T-helper 17 cell (primary cell): ENCODE measurements around the gene SIGLEC6. TPM values are rescaled to one million over a fixed set of nuclear protein-coding genes. Genes with fewer than 3 reads are reported as not detected.

Experiments
- ATAC-seq: fragments of 150-1000 bp; cut with Tn5 transposase; 2 replicates; pipeline ENCODE4 v1.10.0; 2021; ENCODE audit warnings: mild to moderate bottlenecking, moderate library complexity
- DNase-seq, 3 donors: peaks; one replicate each; pipeline versions ENCODE4 v3.0.0 to v3.0.0-alpha.2; 2020 to 2021
- H3K9me3 ChIP-seq: one replicate; pipeline ENCODE4 v1.7.0; 2013; ENCODE audit warnings: low read length, mild to moderate bottlenecking; ENCODE audit not compliant: control insufficient read depth, poor library complexity, severe bottlenecking
- H3K27ac Mint-ChIP-seq: one replicate; pipeline ENCODE4 v1.8.0; 2022; ENCODE audit warnings: mild to moderate bottlenecking, moderate library complexity, mixed read lengths
- H3K27me3 Mint-ChIP-seq: one replicate; pipeline ENCODE4 v1.8.0; 2022; ENCODE audit warnings: mixed read lengths
- H3K36me3 Mint-ChIP-seq: one replicate; pipeline ENCODE4 v1.8.0; 2022; ENCODE audit warnings: low read depth, mixed read lengths
- H3K4me1 Mint-ChIP-seq: one replicate; pipeline ENCODE4 v1.8.0; 2022; ENCODE audit warnings: mild to moderate bottlenecking, mixed read lengths
- H3K4me3 Mint-ChIP-seq: one replicate; pipeline ENCODE4 v1.8.0; 2022; ENCODE audit warnings: mild to moderate bottlenecking, moderate library complexity, mixed read lengths
- total RNA-seq, 4 donors: library from RNA in 2 of 4; stranded (reverse) in 2 of 4; gene quantifications; one replicate each; pipeline ENCODE4 v1.2.3 and lab custom pipeline; 2022 to 2026

SIGLEC6 gene
- total RNA-seq, 2 donors from 2014 or later: 0.80 TPM; not detected in 1

GRCh38 chr19:51559240-51559639 is 27.8 kb upstream of the SIGLEC6 start:
- Mint-ChIP-seq H3K4me1 (no peaks in the 10 kb centered on the region), H3K4me3 (no peak overlapping the region), H3K36me3 (peaks cover 4% of the 10 kb centered on the region), H3K27me3 (peaks cover 60% of the 10 kb centered on the region), H3K27ac (no peak overlapping the region)
- ATAC-seq (no peak), DNase-seq (no peak)
- H3K9me3 ChIP-seq: peaks cover 4% of the 10 kb centered on the region

GRCh38 chr19:51552996-51553725 is 21.7 kb upstream of the SIGLEC6 start:
- no peak for ATAC-seq
- Mint-ChIP-seq H3K4me3 (no peak overlapping the region), H3K4me1 (peaks cover 5% of the 10 kb centered on the region), H3K27me3 (peaks cover 42% of the 10 kb centered on the region), H3K27ac (no peak overlapping the region), H3K36me3 (peaks cover 3% of the 10 kb centered on the region)
- H3K9me3 ChIP-seq: no peaks in the 10 kb centered on the region
- peak in 1 of 3 donors; percentile 24 for DNase-seq

GRCh38 chr19:51552608-51552995 is 21.1 kb upstream of the SIGLEC6 start:
- peaks cover 6% of the 10 kb centered on the region for H3K4me1 Mint-ChIP-seq
- ATAC-seq: no peak
- DNase-seq: no peak
- H3K27ac Mint-ChIP-seq: no peak overlapping the region
- H3K9me3 ChIP-seq: no peaks in the 10 kb centered on the region
- H3K27me3 Mint-ChIP-seq: peaks cover 47% of the 10 kb centered on the region
- H3K4me3 Mint-ChIP-seq: no peak overlapping the region
- H3K36me3 Mint-ChIP-seq: peaks cover 3% of the 10 kb centered on the region

- no peak for ATAC-seq
- no peak for DNase-seq
- Mint-ChIP-seq H3K27me3 (peaks cover 53% of the 10 kb centered on the region), H3K4me1 (peaks cover 7% of the 10 kb centered on the region), H3K4me3 (peak overlapping the region; percentile 67), H3K36me3 (peaks cover 3% of the 10 kb centered on the region), H3K27ac (no peak overlapping the region)
- no peaks in the 10 kb centered on the region for H3K9me3 ChIP-seq
Measured at GRCh38 chr19:51551673-51552432, 20.4 kb upstream of the SIGLEC6 start.

- peaks cover 7% of the 10 kb centered on the region for H3K4me1 Mint-ChIP-seq
- H3K27me3 Mint-ChIP-seq: peaks cover 55% of the 10 kb centered on the region
- no peaks in the 10 kb centered on the region for H3K9me3 ChIP-seq
- ATAC-seq (no peak), DNase-seq (no peak)
- peaks cover 3% of the 10 kb centered on the region for H3K36me3 Mint-ChIP-seq
- H3K27ac Mint-ChIP-seq: no peak overlapping the region
- peak overlapping the region; percentile 67 for H3K4me3 Mint-ChIP-seq
Measured at GRCh38 chr19:51550848-51551672, 19.6 kb upstream of the SIGLEC6 start.

- H3K4me1 Mint-ChIP-seq: peaks cover 7% of the 10 kb centered on the region
- H3K27me3 Mint-ChIP-seq: peaks cover 61% of the 10 kb centered on the region
- peaks cover 3% of the 10 kb centered on the region for H3K36me3 Mint-ChIP-seq
- H3K4me3 Mint-ChIP-seq: peak overlapping the region; percentile 72
- no peak overlapping the region for H3K27ac Mint-ChIP-seq
- H3K9me3 ChIP-seq: no peaks in the 10 kb centered on the region
- ATAC-seq (no peak), DNase-seq (no peak)
Measured at GRCh38 chr19:51549533-51550324, 18.3 kb upstream of the SIGLEC6 start.

- no peak for ATAC-seq
- Mint-ChIP-seq H3K4me1 (peaks cover 7% of the 10 kb centered on the region), H3K27ac (no peak overlapping the region), H3K27me3 (peaks cover 62% of the 10 kb centered on the region), H3K4me3 (peak overlapping the region; percentile 72), H3K36me3 (peaks cover 6% of the 10 kb centered on the region)
- DNase-seq: no peak
- no peaks in the 10 kb centered on the region for H3K9me3 ChIP-seq
Measured at GRCh38 chr19:51548891-51549305, 17.4 kb upstream of the SIGLEC6 start.

GRCh38 chr19:51548213-51548651 is 16.8 kb upstream of the SIGLEC6 start:
- Mint-ChIP-seq H3K27ac (no peak overlapping the region), H3K27me3 (peaks cover 65% of the 10 kb centered on the region), H3K4me3 (no peak overlapping the region), H3K4me1 (peaks cover 7% of the 10 kb centered on the region), H3K36me3 (peaks cover 6% of the 10 kb centered on the region)
- ATAC-seq: no peak
- H3K9me3 ChIP-seq: no peaks in the 10 kb centered on the region
- DNase-seq: no peak

- DNase-seq (no peak), ATAC-seq (no peak)
- H3K4me3 Mint-ChIP-seq: no peak overlapping the region
- peaks cover 7% of the 10 kb centered on the region for H3K4me1 Mint-ChIP-seq
- H3K27me3 Mint-ChIP-seq: peaks cover 71% of the 10 kb centered on the region
- H3K36me3 Mint-ChIP-seq: peaks cover 5% of the 10 kb centered on the region
- no peak overlapping the region for H3K27ac Mint-ChIP-seq
- H3K9me3 ChIP-seq: no peaks in the 10 kb centered on the region
Measured at GRCh38 chr19:51547397-51548212, 16.1 kb upstream of the SIGLEC6 start.

DNA sequence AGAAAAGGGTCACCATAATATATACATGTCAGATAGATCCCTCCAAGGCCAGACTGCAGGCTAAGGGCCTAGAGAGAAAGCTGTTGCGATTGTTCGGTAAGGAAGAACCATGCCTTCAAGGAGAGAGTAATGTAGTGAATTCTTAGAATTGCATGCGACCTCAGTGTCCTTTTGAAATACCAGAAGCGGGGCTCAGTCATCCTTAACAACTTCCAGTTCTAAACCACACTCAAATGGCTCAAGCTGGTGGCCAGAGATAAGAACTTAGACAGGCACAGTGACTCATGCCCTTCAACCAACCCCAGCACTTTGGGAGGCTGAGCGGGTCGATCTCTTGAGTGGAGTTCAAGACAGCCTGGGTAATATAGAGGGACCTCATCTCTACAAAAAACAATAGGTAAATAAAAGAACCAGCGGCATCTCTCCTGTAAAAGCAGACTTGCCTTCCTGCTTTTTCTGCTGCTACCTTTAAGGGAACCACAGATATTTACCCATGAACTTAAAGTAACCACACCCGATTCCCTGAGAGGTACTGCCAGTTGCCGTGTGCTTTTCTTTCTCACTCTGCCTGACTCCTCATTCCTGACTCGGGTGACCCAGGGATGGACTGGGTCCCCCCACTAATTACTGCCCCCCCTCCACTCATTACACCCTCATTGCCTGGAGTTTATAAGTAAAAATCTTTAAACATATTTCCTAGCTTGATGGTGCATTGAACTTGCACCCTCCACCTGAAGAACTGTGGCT is 15.4 kb upstream of the SIGLEC6 start:
- H3K4me3 Mint-ChIP-seq: no peak overlapping the region
- no peak for DNase-seq
- H3K27ac Mint-ChIP-seq: no peak overlapping the region

DNA sequence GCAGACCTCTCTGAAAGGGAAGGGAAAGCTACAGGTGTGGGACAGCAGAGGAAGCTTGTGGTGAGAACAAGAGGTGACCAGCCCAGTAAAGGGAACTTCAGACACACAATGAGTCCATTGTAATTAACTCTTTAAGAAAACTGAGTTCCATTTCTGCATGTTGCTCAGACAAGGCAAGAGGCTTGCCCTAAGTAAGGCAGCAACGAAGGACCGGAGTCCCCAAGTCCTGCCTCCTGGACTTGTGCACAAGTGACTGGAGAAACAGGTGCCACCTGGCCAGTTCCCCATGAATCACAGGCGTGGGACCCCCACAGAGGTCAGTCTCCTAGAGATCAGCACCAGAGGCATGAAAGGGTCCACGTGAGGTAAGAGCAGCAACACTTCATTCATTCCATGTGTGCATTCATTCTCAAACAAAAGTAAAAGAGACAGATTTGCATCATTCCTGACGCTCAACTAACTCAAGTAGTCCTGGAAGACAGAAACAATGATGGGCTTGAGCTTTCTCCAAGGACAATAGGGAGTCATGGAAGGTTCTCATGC is 14.7 kb upstream of the SIGLEC6 start:
- peaks cover 76% of the 10 kb centered on the region for H3K27me3 Mint-ChIP-seq
- H3K36me3 Mint-ChIP-seq: peaks cover 2% of the 10 kb centered on the region
- peaks cover 2% of the 10 kb centered on the region for H3K4me1 Mint-ChIP-seq
- DNase-seq (no peak), ATAC-seq (no peak)
- no peaks in the 10 kb centered on the region for H3K9me3 ChIP-seq
- no peak overlapping the region for H3K27ac Mint-ChIP-seq
- H3K4me3 Mint-ChIP-seq: no peak overlapping the region

More for the DNA sequence above, 15.4 kb upstream of the SIGLEC6 start:
- no peaks in the 10 kb centered on the region for H3K9me3 ChIP-seq
- H3K36me3 Mint-ChIP-seq: peaks cover 2% of the 10 kb centered on the region
- ATAC-seq: no peak
- H3K4me1 Mint-ChIP-seq: peaks cover 7% of the 10 kb centered on the region
- peaks cover 76% of the 10 kb centered on the region for H3K27me3 Mint-ChIP-seq
